ENCODE data around the gene ZCCHC12. TPM values are rescaled to one million over a fixed set of nuclear protein-coding genes. Genes with fewer than 3 reads are reported as not detected.

The ZCCHC12 gene
- total and polyA plus RNA-seq, 10 of the 15 experiments (the other 5 are each of a cell fraction or from before 2014, with no cell fraction given): 0.04 TPM; not detected in 9

- intact Hi-C loops (cut with micrococcal nuclease; ENCODE audit: unreplicated experiment): no loop called here
- in situ Hi-C loops (cut with MboI): loop anchor here (5.0 kb wide), 1 partner anchor 159 kb away; no protein-coding TSS in a partner anchor
- 17% methylated on average over 3 of the region's 3 CpGs for WGBS (ENCODE audit: insufficient coverage, insufficient replicate concordance, low lambda C conversion rate, missing lambda C conversion rate)
Measured at GRCh38 chrX:118853596-118853995, 30.0 kb downstream of the ZCCHC12 start.

GRCh38 chrX:118855681-118856310, 32.2 kb downstream of the ZCCHC12 start:
- Histone ChIP-seq H3K9me3 (replicated peaks; ENCODE audit: control insufficient read depth, insufficient read depth, low read length) (no peaks in the 10 kb centered on the region), H3K4me1 (ENCODE audit: control insufficient read depth, insufficient read depth, low read length) (no peaks in the 10 kb centered on the region), H3K27ac (ENCODE audit: control insufficient read depth, insufficient read depth) (no peak overlapping the region), H3K4me2 (ENCODE audit: control insufficient read depth, insufficient read depth) (no peak overlapping the region), H3K4me3 (no peak overlapping the region), H3K36me3 (ENCODE audit: control insufficient read depth in 2 of 2, insufficient read depth in 2 of 2, low read length in 1 of 2) (no peaks in the 10 kb centered on the region), H3K27me3 (replicated peaks in 1 of 2; ENCODE audit: control insufficient read depth in 2 of 2, insufficient read depth in 2 of 2, low read length in 1 of 2) (peaks cover 0 to 2% of the 10 kb centered on the region in 2 experiments; a peak in 2 of 4 replicates), H3K9ac (ENCODE audit: control insufficient read depth, insufficient read depth, low read length) (no peak overlapping the region), H2AFZ (ENCODE audit: control insufficient read depth, low read depth, low read length) (no peak overlapping the region), H3K79me2 (ENCODE audit: control insufficient read depth, insufficient read depth, low read length) (no peaks in the 10 kb centered on the region), H4K20me1 (ENCODE audit: control insufficient read depth, insufficient read depth) (no peaks in the 10 kb centered on the region)
- in situ Hi-C loops (cut with MboI): no loop called here
- CTCF ChIA-PET: interaction anchor here (1.0 kb wide), 1 partner anchor 210 kb away, joined by 3 read pairs; no protein-coding TSS in a partner anchor
- intact Hi-C loops (cut with micrococcal nuclease; ENCODE audit: unreplicated experiment): no loop called here
- no TSS peak for BruUV-seq (replicated peaks)
- RAD21 ChIA-PET (ENCODE audit: unreplicated experiment): no interaction called here
- WGBS (ENCODE audit: insufficient coverage, insufficient replicate concordance, low lambda C conversion rate, missing lambda C conversion rate): 25% methylated on average over 3 of the region's 3 CpGs
- ATAC-seq (no peak), DNase-seq (ENCODE audit: low read depth, low spot score) (no peak), FAIRE-seq (no peak)
- POLR2A ChIA-PET: no interaction called here
- SMC1A ChIA-PET (ENCODE audit: uncharacterized antibody, unreplicated experiment): no interaction called here
- no peak for TF ChIP-seq SMC3 (IDR thresholded peaks at IDR 0.05; ENCODE audit: borderline replicate concordance, low read length)
- no peak for TF ChIP-seq RELA (IDR thresholded peaks at IDR 0.05; ENCODE audit: borderline replicate concordance, partially characterized antibody)
- no peak for TF ChIP-seq NRF1 (conservative IDR thresholded peaks at IDR 0.05; ENCODE audit: low read depth, low read length)

More at GRCh38 chrX:118853596-118853995, 30.0 kb downstream of the ZCCHC12 start:
- FAIRE-seq: no peak
- POLR2A ChIA-PET: no interaction called here
- BruUV-seq (replicated peaks): no TSS peak
- Histone ChIP-seq H3K79me2 (ENCODE audit: control insufficient read depth, insufficient read depth, low read length) (no peaks in the 10 kb centered on the region), H3K36me3 (ENCODE audit: control insufficient read depth in 2 of 2, insufficient read depth in 2 of 2, low read length in 1 of 2) (no peaks in the 10 kb centered on the region), H3K9ac (ENCODE audit: control insufficient read depth, insufficient read depth, low read length) (no peak overlapping the region), H3K4me3 (no peak overlapping the region), H3K4me1 (ENCODE audit: control insufficient read depth, insufficient read depth, low read length) (no peaks in the 10 kb centered on the region), H3K27me3 (replicated peaks in 1 of 2; ENCODE audit: control insufficient read depth in 2 of 2, insufficient read depth in 2 of 2, low read length in 1 of 2) (peaks cover 0 to 2% of the 10 kb centered on the region in 2 experiments; a peak in 1 of 4 replicates), H3K4me2 (ENCODE audit: control insufficient read depth, insufficient read depth) (no peak overlapping the region), H3K27ac (ENCODE audit: control insufficient read depth, insufficient read depth) (no peak overlapping the region), H2AFZ (ENCODE audit: control insufficient read depth, low read depth, low read length) (no peak overlapping the region), H3K9me3 (replicated peaks; ENCODE audit: control insufficient read depth, insufficient read depth, low read length) (no peaks in the 10 kb centered on the region), H4K20me1 (ENCODE audit: control insufficient read depth, insufficient read depth) (no peaks in the 10 kb centered on the region)
- CTCF ChIA-PET: interaction anchor here (0.8 to 1.7 kb wide), 2 partner anchors 12 to 155 kb away, joined by 3 to 5 read pairs; no protein-coding TSS in a partner anchor
- no peak for DNase-seq (ENCODE audit: low read depth, low spot score)
- SMC1A ChIA-PET (ENCODE audit: uncharacterized antibody, unreplicated experiment): no interaction called here
- TF ChIP-seq HDAC6 (IDR thresholded peaks at IDR 0.05; ENCODE audit: unreplicated experiment) (no peak), YY1 (IDR thresholded peaks at IDR 0.05; ENCODE audit: low read depth, low read length) (no peak)
- RAD21 ChIA-PET (ENCODE audit: unreplicated experiment): no interaction called here
- ATAC-seq: no peak
